HG03196 (cell line): Measurements from ENCODE around the gene ADGB.

Experiments
- ATAC-seq: cut with Tn5 transposase; IDR thresholded peaks from one replicate; pipeline ENCODE4 v1.9.1; 2021; ENCODE audit not compliant: unreplicated experiment

ADGB gene

DNA sequence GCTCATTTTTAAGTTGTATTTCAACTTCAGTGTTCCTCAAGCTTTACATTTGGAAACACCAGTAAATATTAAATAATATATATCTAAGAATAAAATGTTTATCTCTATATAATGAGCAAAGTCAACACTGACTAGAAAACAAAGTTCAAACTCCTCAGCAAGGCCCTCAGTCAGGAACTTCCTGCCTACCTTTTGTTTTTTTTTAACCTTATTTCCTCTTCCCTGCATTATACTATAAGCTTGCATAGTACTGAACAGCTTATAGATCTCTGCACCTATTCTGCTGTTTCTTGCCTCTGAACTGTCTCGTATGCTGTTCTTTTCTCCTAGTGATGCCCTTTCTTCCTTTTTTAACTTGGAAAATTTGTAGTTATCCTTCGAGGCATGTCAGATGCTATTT, 29.6 kb downstream of the ADGB start:
- no peak for ATAC-seq

GRCh38 chr6:146634022-146634421, 35.2 kb downstream of the ADGB start:
- no peak for ATAC-seq

DNA sequence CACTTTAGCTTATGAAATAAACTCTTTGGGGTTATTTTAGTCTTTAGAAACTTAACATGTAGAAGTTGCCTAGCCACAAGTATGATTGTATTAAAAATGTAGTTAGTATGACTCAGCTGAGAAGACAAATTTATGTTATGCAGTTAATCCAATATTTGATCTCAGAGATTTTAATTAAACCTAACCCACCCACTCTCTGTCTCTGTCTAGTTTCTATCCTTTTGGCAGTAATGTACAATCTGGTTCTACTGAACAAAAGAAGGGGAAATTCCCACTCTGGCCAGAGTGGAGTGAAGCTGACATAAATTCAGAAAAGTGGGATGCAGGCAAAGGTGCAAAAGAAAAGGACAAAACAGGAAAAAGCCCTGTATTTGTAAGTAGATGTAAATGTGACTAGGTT, 36.4 kb downstream of the ADGB start:
- no peak for ATAC-seq

DNA sequence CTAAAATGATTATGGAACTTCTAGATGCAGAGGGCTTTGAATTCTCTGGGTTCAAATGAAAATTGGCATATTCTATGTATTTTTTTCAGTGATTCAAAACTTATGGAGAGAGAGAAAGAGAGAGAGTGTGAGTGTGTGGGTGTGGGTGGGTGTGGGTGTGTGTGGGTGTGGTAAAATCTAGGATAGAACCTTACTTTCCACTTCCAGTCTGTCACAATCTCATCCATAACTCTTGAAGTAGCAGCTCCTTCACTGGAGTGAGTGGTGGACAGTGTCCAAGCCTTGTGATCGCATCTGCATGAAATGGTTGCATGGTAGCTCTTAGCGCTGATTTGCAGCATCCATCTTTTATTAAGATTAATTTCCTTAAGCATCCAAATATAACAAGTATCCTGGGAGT, 37.7 kb downstream of the ADGB start:
- no peak for ATAC-seq

GRCh38 chr6:146642921-146643320, 44.1 kb downstream of the ADGB start:
- ATAC-seq: no peak

GRCh38 chr6:146650799-146651481, 52.2 kb downstream of the ADGB start:
- ATAC-seq: no peak

- no peak for ATAC-seq
Measured at GRCh38 chr6:146651482-146651863, 52.7 kb downstream of the ADGB start.

DNA sequence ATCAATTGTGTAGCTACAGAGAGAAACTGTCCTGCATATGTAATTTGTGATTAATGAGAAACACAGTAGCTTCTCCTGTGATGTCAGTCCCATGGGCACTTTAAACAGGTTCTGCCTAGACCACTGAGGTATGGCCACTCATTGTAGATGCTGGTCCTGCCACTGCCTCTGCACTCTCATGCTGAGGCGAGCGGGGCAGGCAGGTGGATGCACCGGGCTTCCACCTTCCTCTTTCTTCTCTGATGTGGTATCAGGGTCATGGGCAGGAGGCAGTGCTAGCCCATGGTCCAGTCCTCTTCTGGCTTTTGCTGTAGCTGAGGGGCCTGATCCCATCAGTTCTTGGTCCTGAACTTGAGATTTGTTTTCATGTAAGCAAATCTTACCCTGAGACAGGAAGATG, 58.7 kb downstream of the ADGB start:
- ATAC-seq: no peak

- ATAC-seq: no peak
Measured at GRCh38 chr6:146664871-146665360, 66.1 kb downstream of the ADGB start.

DNA sequence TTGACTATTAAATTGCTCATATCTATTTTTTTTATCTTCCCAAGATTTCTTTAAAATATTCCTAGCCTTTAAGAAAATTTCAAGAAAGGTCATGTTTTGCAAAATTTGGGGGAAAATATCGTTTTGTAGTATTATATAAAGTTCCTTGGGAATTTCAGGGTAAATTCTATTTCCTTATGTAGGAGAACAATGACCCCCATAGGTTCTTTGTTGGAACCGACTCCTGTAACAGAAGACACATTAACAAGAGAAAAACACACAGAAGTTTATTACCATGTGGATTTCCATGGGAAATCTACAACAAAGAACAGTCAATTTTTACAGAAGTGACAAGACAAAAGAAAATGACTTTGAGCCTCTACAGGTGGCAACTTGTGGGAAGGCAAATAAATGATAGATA, 68.1 kb downstream of the ADGB start:
- ATAC-seq: no peak

DNA sequence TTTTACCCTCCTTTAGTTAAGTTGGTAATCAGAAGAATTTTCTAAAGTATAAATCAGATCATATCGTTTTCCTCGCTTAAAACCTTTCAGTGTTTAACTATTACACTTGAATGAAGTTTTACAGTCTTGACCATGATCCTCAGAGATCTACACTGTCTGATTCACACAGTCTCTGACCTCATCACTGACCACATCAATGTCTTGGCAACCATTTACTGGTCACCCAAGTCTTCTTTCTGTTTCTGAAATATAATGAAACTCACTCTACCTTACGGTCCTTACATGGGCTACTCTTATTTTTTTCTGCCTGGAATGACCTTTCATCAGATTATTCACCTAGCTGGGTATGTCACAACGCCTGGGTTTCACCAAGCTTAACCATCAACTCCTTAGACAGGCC, 71.4 kb downstream of the ADGB start:
- no peak for ATAC-seq

GRCh38 chr6:146673069-146673468, 74.3 kb downstream of the ADGB start:
- ATAC-seq: no peak

- ATAC-seq: no peak
Measured at GRCh38 chr6:146679386-146679785, 80.6 kb downstream of the ADGB start.

DNA sequence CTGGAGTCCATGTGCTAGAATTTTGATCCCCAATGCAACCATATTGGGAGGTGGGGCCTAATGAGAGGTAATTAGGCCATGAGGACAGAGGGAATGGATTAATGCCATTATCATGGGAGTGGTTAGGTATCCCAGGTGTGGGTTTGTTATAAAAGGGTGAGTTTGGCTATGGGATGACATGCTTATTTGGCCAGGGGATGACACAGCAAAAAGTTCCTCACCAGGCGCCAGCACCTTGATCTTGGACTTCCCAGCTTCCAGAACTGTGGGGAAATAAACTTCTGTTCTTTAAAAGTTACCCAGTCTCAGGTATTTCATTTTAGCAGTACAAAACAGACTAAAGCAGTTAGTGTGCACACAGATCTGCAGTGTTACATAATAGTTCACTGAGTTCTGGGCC, 84.1 kb downstream of the ADGB start:
- ATAC-seq: no peak

DNA sequence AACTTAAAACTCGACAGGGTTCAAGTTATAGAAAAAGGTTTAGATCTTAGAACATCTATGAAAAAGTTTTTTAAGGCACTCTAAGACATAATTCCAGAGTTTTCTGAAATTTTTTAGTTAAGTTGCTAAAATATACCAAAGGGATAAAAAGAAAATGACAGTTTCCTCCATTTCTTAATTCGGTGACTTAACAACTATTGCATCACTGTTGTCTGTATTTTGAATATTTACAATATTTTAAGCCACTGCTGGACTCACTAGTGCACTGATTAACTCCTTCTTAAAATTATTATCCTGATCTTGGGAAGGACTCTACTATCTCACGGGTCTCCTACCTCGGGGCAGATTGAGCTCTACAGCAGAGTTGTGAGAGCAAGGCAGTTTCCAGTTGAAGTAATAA, 91.0 kb downstream of the ADGB start:
- ATAC-seq: no peak

DNA sequence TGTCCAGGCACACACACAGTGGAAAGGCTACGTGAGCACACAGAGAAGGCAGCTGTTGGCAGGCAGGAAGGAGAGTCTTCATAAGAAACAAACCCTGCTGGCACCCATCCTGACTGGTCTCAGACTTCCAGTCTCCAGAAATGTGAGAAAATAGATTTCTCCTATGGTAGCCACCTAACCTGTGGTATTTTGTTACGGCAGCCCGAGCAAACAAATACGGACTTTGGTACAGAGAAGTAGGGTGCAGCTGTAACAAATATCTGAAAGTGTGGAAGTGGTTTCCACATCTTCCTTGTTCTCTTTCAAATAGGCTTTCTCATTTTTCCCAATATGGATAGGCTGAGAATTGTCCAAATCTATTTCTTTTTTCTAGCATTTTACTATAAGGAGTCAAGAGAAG, 94.6 kb downstream of the ADGB start:
- ATAC-seq: no peak

DNA sequence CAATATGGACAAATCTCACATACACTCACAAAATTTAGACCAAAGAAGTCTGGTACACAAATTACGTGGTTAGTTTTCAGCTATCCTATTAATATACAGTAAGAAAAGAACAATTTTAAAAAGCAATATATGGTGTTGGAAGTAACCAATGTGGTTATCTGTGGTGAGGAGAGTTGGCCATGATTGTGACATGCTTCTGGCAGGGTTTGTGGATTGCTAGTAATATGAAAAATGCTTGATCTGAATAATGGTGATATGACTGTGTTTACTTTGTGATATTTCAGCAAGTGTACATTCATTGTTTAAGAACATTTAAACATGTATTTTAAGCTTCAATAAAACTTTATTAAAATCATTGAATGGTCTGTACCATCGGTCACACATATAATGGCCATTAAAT, 99.1 kb downstream of the ADGB start:
- no peak for ATAC-seq

- peak; percentile 75 for ATAC-seq
Measured at GRCh38 chr6:146700078-146700686, 101.4 kb downstream of the ADGB start.

GRCh38 chr6:146701632-146702031, 102.9 kb downstream of the ADGB start:
- ATAC-seq: no peak

DNA sequence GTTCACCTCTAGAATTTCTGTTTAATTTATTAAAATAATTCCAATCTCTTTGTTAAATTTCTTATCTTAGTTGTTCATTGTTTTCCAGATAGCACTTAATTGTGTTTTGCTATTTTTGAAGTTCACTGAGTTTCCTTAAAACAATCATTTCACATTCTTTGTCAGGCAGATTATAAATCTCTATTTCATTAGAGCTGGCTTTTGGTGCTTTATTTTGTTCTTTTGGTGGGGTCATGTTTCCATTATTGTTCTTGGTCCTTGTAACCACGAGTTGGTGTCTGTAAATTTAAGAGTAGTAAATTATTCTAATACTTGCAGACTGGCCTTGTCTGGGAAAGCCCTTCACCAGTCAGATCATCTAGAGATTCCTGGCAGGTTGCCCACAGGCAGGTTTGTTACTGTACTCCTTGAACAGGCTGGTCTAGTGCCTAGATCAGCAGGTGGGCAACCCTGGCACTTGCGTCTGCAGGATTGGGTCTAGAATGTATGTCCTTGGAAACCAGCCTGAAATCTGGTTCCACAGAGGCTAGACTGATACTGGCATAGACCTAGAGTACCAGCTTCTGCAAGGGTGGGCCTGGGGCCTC, 110.4 kb downstream of the ADGB start:
- no peak for ATAC-seq

- ATAC-seq: no peak
Measured at GRCh38 chr6:146719387-146719786, 120.6 kb downstream of the ADGB start.

DNA sequence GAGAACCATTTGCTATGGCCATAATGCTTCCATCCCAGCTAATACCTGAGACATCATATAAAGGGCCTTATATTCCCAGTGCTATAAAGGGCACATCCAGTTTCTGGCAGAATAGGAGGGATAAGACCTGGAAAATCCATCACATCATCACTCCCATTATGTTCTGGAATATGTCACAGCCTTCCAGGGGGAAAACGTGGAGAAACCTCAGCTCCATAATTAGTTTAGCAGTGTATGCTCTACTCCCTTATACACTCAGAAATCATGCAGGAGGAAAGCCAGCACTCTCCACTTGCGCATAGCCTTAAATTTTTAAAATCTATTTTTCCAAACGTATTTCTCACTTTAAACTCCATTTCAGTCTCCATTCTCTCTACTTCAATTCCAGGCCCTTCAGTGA, 140.9 kb downstream of the ADGB start:
- no peak for ATAC-seq

DNA sequence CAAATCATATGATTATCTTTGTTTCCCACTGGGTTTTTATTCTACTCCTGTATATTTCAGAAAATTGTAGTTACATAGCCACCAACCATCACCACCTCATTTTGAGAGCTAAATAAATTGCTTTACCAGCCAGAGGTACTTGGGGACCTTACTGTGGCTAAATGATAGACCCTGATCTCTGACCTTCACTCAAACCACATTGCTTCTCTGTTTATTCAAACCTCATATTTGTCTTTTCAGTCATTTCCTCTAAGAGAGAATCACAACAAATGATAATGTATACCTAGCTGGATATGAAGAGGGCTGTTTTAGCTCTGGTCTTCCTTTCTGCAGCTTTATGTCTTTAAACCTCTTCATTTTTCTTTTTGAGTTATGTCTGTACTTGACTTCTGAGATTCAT, 142.8 kb downstream of the ADGB start:
- ATAC-seq: no peak
